ENCODE results near the gene ALDH3A1.
"Not testable (repeated sequence)": the region's sequence is repeated elsewhere in the genome, so short reads cannot be mapped to it uniquely, and the experiment has no call there.

Gene ALDH3A1

DNA sequence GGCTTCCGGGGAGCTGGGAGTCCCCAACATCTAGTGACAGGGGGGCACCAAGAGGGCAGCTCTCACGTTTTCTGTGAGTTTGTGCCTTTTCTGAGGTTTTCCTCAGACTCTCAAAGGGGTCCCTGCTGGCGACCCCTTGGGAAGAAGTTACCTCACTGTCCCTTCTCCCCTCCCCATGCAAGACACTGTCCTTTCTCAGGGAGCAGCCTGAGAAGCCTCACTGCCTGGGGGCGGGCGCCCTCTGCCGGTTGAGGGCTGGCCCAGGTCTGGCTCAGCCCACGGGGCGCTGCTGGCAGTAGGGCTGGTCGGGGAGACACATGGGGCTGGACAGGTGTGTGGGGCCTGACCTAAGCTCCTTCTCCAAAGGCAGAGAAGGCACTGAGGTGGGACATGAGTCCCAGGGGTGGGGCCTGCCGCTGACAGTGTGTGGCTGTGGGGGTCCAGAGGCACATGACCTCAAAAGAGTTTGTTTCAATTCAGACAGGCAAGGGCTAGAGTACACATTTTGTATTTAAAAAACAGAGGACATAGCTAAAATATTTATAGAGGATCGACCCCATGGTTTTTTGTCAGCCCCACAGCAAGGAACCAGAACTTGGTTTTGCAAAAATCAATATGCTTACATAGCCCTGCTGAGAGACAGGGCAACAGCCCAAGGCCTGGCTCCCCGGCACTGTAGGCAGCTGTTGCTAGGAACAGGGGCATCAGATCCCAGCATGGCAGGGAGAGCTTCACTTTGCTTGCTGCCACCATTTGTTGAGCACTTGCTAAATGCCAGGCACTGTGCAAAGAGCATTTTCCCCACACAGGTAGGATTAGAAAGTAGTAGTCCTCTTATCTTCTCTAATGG is 18.5 kb upstream of the ALDH3A1 start:
- peak; percentile 77 for DNase-seq (ENCODE audit: insufficient read length, low spot score)

DNA sequence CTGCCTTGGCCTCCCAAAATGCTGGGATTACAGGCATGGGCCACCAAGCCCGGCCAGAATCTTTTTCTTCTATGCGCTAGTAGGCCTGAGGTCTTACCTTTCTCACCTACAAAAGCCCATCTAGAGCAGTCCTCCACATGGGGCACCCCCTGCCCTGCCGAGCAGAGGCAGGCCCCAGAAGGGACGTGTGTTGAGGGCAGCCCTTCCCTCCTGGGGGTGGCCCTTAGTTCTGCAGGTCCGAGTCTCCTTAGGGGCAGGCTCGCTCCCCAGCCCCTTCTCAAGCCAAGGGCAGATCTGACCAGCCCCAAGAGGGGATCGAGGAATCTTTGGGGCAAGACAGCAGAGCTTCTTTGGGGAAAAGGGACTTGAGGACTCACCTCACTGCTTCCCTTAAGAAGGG is 17.9 kb upstream of the ALDH3A1 start:
- DNase-seq (ENCODE audit: insufficient read length, low spot score) (no peak), FAIRE-seq (no peak)
- TF ChIP-seq, protein P1, sequence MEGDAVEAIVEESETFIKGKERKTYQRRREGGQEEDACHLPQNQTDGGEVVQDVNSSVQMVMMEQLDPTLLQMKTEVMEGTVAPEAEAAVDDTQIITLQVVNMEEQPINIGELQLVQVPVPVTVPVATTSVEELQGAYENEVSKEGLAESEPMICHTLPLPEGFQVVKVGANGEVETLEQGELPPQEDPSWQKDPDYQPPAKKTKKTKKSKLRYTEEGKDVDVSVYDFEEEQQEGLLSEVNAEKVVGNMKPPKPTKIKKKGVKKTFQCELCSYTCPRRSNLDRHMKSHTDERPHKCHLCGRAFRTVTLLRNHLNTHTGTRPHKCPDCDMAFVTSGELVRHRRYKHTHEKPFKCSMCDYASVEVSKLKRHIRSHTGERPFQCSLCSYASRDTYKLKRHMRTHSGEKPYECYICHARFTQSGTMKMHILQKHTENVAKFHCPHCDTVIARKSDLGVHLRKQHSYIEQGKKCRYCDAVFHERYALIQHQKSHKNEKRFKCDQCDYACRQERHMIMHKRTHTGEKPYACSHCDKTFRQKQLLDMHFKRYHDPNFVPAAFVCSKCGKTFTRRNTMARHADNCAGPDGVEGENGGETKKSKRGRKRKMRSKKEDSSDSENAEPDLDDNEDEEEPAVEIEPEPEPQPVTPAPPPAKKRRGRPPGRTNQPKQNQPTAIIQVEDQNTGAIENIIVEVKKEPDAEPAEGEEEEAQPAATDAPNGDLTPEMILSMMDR (IDR thresholded peaks at IDR 0.05; ENCODE audit: insufficient read depth, missing control alignments), result no peak

More for the DNA sequence above, 18.5 kb upstream of the ALDH3A1 start:
- FAIRE-seq, result no peak
- TF ChIP-seq, protein P1 (IDR thresholded peaks at IDR 0.05; ENCODE audit: insufficient read depth, missing control alignments), result peak; percentile 63

DNA sequence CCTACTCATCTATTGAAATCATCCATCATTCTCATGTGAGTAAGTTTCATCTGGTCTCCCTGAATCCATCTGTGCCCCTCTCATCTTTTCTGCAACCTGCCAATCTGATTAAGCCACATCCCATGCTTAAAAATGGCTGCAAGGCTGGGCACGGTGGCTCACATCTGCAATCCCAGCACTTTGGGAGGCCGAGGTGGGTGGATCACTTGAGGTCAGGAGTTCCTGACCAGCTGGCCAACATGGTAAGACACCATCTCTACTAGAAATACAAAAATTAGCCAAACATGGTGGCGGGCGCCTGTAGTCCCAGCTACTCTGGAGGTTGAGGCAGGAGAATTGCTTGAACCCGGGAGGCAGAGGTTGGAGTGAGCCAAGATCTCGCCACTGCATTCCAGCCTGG is 15.9 kb upstream of the ALDH3A1 start:
- not testable (repeated sequence) for DNase-seq (ENCODE audit: insufficient read length, low spot score); FAIRE-seq

DNA sequence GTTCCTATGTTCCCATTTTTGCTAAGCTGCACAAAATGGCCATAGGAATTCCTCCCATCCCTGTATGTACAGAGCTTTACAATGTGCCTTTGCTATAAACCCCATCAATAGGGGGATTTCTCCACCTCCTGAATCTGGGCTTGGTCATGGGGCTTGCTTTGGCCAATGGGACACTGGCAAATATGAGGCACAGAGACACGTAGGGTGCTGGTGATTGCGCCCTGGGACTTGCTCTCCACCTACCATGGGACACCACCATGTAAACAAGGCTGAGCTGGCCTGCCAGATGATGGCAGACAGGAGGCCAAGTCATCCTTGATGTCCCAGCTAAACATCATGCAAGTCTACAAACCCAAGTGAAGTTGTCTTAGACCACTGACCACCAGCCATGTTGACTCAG is 15.3 kb upstream of the ALDH3A1 start:
- DNase-seq (ENCODE audit: insufficient read length, low spot score), result no peak
- TF ChIP-seq, protein P1 (IDR thresholded peaks at IDR 0.05; ENCODE audit: insufficient read depth, missing control alignments), result no peak
- FAIRE-seq, result no peak

GRCh38 chr17:19762515-19762961 is 14.4 kb upstream of the ALDH3A1 start:
- FAIRE-seq (no peak), DNase-seq (ENCODE audit: insufficient read length, low spot score) (no peak)
- TF ChIP-seq, protein P1 (IDR thresholded peaks at IDR 0.05; ENCODE audit: insufficient read depth, missing control alignments), result peak; percentile 33

DNA sequence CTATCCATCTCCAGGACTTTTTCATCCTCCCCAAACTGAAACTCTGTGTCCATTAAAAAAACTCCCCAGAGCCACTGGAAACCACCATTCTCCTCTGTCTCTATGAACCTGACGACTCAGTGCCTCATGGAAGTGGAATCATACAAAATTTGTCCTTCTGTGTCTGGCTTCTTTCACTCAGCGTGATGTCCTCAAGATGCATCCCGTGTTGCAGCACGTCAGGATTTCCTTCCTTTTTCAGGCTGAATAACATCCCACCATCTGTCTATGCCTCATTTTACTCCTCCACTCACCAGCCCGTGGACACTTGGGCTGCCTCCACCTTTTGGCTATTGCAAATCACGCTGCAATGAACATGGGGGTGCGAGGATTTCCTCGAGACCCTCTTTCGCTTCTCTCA is 12.6 kb upstream of the ALDH3A1 start:
- no peak for FAIRE-seq
- no peak for DNase-seq (ENCODE audit: insufficient read length, low spot score)
- TF ChIP-seq, protein P1 (IDR thresholded peaks at IDR 0.05; ENCODE audit: insufficient read depth, missing control alignments), result no peak

DNA sequence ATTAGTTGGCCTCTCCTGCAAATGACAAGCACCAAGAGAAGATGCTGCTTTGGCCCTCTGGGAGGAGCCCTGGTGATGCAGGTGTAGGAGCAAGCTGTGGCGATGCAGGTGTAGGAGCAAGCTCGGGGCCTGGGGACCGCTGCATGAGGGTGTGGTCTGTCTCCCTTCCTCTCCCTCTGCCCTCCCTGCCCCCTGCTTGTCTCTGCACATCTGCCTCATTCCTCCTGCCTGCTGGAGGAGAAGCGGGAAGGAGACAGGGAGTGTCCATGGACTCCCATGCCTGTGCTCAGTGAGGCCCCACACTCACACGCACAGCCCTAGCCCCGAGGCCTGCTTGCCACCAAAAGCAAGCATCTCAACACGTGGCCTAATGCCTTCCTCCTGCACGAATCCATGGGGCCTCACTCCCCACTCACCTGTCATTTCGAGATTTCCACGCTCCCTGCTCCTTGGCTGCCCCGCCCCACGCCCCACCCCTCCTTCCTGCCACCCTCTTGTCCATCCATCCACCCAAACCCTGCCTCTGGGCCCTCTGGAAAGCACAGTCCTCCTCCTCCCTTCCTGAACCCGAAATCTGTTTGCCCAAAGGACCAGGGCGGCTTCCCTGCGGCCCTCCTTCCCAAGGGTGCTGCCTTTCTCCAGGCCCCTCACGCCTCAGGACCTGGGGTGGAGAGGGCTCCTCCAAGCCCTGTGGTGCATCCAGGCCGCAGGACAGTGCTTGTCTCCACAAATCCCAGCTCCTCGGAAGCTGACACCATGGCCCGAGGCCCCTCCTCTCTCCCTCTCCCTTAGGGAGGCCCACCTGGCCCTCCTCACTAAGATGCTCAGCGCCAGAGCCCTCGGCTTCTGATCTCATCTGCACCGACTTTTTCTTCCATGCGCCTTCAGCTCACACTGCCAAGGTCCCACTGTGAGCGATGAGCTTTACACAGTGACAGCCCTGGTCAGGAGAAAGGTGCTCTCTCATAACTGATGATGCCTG is 11.8 kb upstream of the ALDH3A1 start:
- DNase-seq (ENCODE audit: insufficient read length, low spot score) (no peak), FAIRE-seq (no peak)

More for the DNA sequence above, 11.8 kb upstream of the ALDH3A1 start:
- TF ChIP-seq, protein P1 (IDR thresholded peaks at IDR 0.05; ENCODE audit: insufficient read depth, missing control alignments), result no peak
